ENCODE results near the gene F8.

GRCh38 chrX:155031657-155032056, 9.1 kb upstream of the F8 start:
- TF ChIP-seq CTCF (IDR thresholded peaks at IDR 0.05) (no peak), POLR2AphosphoS5 (IDR thresholded peaks at IDR 0.05; ENCODE audit: low read depth, low read length) (no peak), REST (IDR thresholded peaks at IDR 0.05; ENCODE audit: insufficient read depth in 1 of 2, low read depth in 2 of 2, low read length in 1 of 2) (no peak), SIN3A (IDR thresholded peaks at IDR 0.05; ENCODE audit: borderline replicate concordance, insufficient read depth, low read depth, low read length) (no peak), TCF7L2 (IDR thresholded peaks at IDR 0.05; ENCODE audit: low read depth, low read length) (no peak)
